D341Med (cell line): ENCODE data around the gene CACNG5.

ENCODE experiments used
- DNase-seq: peaks from one replicate; pipeline ENCODE4 v3.0.0; 2012; ENCODE audit warnings: low spot score

CACNG5 gene

GRCh38 chr17:66834919-66835454 is at the start of gene CACNG5:
CACNG5 (plus strand) TSS chr17:66835117; CDS start chr17:66877333, 42,216 bp downstream.
- peak; percentile 83 for DNase-seq

- DNase-seq, result peak; percentile 60
Measured at GRCh38 chr17:66786107-66786506, 48.8 kb upstream of the CACNG5 start.

- DNase-seq, result no peak
Measured at GRCh38 chr17:66787914-66788313, 47.0 kb upstream of the CACNG5 start.

GRCh38 chr17:66789093-66789492 is 45.8 kb upstream of the CACNG5 start:
- no peak for DNase-seq

- no peak for DNase-seq
Measured at GRCh38 chr17:66789961-66790437, 44.9 kb upstream of the CACNG5 start.

- DNase-seq, result no peak
Measured at GRCh38 chr17:66790501-66791061, 44.3 kb upstream of the CACNG5 start.

GRCh38 chr17:66791347-66791746 is 43.6 kb upstream of the CACNG5 start:
- no peak for DNase-seq

GRCh38 chr17:66793814-66794213 is 41.1 kb upstream of the CACNG5 start:
- DNase-seq, result no peak

GRCh38 chr17:66795486-66795885 is 39.4 kb upstream of the CACNG5 start:
- DNase-seq, result no peak

GRCh38 chr17:66799849-66800537 is 34.9 kb upstream of the CACNG5 start:
- DNase-seq, result no peak

GRCh38 chr17:66803474-66803951 is 31.4 kb upstream of the CACNG5 start:
- DNase-seq, result no peak

- no peak for DNase-seq
Measured at GRCh38 chr17:66805567-66805966, 29.4 kb upstream of the CACNG5 start.

- no peak for DNase-seq
Measured at GRCh38 chr17:66807182-66807581, 27.7 kb upstream of the CACNG5 start.

- DNase-seq, result no peak
Measured at GRCh38 chr17:66809408-66809807, 25.5 kb upstream of the CACNG5 start.

- no peak for DNase-seq
Measured at GRCh38 chr17:66810951-66811682, 23.8 kb upstream of the CACNG5 start.

GRCh38 chr17:66811683-66812054 is 23.2 kb upstream of the CACNG5 start:
- DNase-seq, result no peak

- DNase-seq, result no peak
Measured at GRCh38 chr17:66812571-66812970, 22.3 kb upstream of the CACNG5 start.

- DNase-seq, result no peak
Measured at GRCh38 chr17:66813296-66813695, 21.6 kb upstream of the CACNG5 start.

- no peak for DNase-seq
Measured at GRCh38 chr17:66814026-66814425, 20.9 kb upstream of the CACNG5 start.

- DNase-seq, result no peak
Measured at GRCh38 chr17:66814570-66814969, 20.3 kb upstream of the CACNG5 start.

GRCh38 chr17:66817750-66818149 is 17.2 kb upstream of the CACNG5 start:
- no peak for DNase-seq

GRCh38 chr17:66819466-66819865 is 15.5 kb upstream of the CACNG5 start:
- no peak for DNase-seq

GRCh38 chr17:66822009-66822408 is 12.9 kb upstream of the CACNG5 start:
- no peak for DNase-seq
